ENCODE results near the gene MTHFR. TPM values are rescaled to one million over a fixed set of nuclear protein-coding genes. Genes with fewer than 3 reads are reported as not detected.

Gene MTHFR
- total and polyA plus RNA-seq, 12 donors = 17.7 to 75.8 (median 39.1) TPM

DNA sequence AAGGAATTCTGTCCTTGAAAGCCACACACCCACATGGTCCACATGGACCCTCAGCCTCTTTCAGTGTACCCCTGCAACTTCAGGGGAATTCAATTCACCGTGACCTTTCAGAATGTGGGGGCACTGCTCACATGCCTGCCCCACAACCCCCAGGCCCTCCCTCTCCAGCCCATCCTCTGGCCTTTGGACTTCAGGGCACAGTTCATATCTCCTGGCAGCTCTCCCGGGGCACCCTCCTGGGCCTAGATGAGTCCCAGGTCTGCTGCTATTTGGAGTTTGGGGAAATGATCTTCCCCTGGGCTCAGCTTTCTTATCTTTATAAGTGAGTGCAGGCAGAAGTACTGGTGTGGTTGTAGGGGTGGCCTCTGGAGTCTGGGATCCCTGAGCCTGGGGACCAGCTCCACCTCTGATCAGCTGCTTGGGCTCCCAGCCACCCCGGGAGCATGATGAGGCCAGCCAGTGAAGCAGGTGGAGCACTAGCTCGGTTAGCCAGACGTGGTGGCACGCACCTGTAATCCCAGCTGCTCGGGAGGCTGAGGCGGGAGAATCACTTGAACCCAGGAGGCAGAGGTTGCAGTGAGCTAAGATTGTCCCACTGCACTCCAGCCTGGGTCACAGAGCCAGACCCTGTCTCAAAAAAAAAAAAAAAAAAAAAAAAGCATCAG, 28.0 kb downstream of the MTHFR start:
- ATAC-seq (peak in 1 of 8 donors; percentile 33), DNase-seq (no peak)
- H3K27ac ChIP-seq = no peak overlapping the region
- intact Hi-C loops (cut with DNase I) = no loop called here
- H3K9me3 ChIP-seq = no peaks in the 10 kb centered on the region
- H3K4me3 ChIP-seq = no peak overlapping the region
- no peaks in the 10 kb centered on the region for H3K36me3 ChIP-seq
- no peaks in the 10 kb centered on the region for H3K27me3 ChIP-seq
- TF ChIP-seq, protein P1, sequence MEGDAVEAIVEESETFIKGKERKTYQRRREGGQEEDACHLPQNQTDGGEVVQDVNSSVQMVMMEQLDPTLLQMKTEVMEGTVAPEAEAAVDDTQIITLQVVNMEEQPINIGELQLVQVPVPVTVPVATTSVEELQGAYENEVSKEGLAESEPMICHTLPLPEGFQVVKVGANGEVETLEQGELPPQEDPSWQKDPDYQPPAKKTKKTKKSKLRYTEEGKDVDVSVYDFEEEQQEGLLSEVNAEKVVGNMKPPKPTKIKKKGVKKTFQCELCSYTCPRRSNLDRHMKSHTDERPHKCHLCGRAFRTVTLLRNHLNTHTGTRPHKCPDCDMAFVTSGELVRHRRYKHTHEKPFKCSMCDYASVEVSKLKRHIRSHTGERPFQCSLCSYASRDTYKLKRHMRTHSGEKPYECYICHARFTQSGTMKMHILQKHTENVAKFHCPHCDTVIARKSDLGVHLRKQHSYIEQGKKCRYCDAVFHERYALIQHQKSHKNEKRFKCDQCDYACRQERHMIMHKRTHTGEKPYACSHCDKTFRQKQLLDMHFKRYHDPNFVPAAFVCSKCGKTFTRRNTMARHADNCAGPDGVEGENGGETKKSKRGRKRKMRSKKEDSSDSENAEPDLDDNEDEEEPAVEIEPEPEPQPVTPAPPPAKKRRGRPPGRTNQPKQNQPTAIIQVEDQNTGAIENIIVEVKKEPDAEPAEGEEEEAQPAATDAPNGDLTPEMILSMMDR (IDR thresholded peaks at IDR 0.05) = no peak
- 82 to 84% methylated on average over 8 of the region's 8 CpGs for WGBS, 2 donors
- H3K4me1 ChIP-seq = no peaks in the 10 kb centered on the region

DNA sequence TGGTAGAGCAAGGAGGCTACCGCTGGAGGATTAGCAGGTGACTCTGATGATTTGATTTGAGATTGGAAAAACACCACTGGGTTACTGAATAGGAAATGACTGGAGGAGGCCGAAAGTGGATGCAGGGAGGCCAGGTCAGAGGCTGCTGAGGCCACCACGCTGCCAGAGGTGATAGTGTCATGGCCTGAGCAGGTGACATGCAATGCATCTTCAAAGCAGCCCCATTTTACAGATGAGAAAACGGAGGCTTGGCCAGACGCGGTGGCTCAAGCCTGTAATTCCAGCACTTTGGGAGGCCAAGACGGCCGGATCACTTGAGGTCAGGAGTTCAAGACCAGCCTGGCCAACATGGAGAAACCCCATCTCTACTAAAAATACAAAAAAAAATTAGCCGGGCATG, 31.0 kb downstream of the MTHFR start:
- intact Hi-C loops (cut with DNase I) = no loop called here
- no peak for ATAC-seq
- no peaks in the 10 kb centered on the region for H3K36me3 ChIP-seq
- H3K27me3 ChIP-seq = no peaks in the 10 kb centered on the region
- no peaks in the 10 kb centered on the region for H3K4me1 ChIP-seq
- WGBS, 2 donors = 91 to 94% methylated on average over 9 of the region's 9 CpGs
- H3K9me3 ChIP-seq = no peaks in the 10 kb centered on the region
- no peak overlapping the region for H3K4me3 ChIP-seq
- no peak for DNase-seq
- TF ChIP-seq, protein P1 (IDR thresholded peaks at IDR 0.05) = no peak
- no peak overlapping the region for H3K27ac ChIP-seq

DNA sequence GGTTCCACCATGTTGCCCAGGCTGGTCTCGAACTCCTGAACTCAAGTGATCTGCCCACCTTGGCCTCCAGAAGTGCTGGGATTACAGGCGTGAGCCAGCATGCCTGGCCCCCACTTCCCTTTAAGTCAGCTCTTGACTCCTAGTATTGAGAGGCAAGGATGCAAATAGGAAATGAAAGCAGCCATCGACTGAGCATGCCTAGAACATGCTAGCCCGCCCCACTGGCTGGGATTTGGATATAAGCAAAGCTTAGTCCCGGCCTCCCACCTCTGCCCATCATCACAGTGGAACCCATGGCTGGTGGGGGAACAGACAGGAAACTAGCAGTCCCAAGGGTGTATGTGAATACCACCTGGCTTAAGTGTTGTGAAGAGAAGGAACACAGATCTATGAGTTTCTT, 33.3 kb downstream of the MTHFR start:
- Histone ChIP-seq H3K4me3 (no peak overlapping the region), H3K4me1 (peaks cover 0 to 16% (median 8%) of the 10 kb centered on the region in 9 donors), H3K27me3 (no peaks in the 10 kb centered on the region), H3K9me3 (no peaks in the 10 kb centered on the region), H3K27ac (no peak overlapping the region), H3K36me3 (no peaks in the 10 kb centered on the region)
- DNase-seq (no peak), ATAC-seq (no peak)
- TF ChIP-seq, protein P1 (IDR thresholded peaks at IDR 0.05) = no peak
- 53 to 55% methylated on average over 5 of the region's 5 CpGs for WGBS, 2 donors
- intact Hi-C loops (cut with DNase I) = no loop called here

DNA sequence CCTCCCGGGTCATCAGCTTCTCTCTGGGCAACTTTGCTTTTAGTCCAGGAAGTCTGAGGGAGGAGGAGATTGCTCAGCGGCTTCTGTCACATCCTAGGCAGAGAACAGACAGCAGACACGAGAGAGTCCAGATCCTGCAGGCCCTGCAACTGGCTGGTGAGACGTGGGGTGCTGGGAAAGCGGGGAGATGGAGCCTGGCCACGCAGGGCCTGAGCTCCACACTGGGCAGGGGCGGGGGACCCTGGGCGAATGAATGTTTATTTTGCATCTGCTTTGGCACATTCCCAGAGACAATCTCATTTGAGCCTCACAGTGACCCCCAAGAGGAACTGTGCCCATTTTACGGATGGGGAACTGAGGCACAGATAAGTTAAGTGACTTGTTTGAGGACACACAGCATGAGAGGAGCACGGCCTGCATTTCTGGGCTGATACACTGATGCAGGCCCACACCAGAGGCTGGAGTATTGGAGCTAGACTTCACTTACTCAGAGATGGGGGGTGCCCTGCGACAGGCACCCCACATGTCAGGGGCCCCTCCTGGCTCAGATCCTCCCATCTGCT, 34.2 kb downstream of the MTHFR start:
- no peaks in the 10 kb centered on the region for H3K9me3 ChIP-seq
- DNase-seq (no peak), ATAC-seq (no peak)
- no peaks in the 10 kb centered on the region for H3K36me3 ChIP-seq
- no peak overlapping the region for H3K27ac ChIP-seq
- H3K4me1 ChIP-seq = peaks cover 0 to 16% (median 8%) of the 10 kb centered on the region in 9 donors
- no peaks in the 10 kb centered on the region for H3K27me3 ChIP-seq
- intact Hi-C loops (cut with DNase I) = no loop called here
- 67 to 76% methylated on average over 11 of the region's 11 CpGs for WGBS, 2 donors
- TF ChIP-seq, protein P1 (IDR thresholded peaks at IDR 0.05) = no peak
- H3K4me3 ChIP-seq = no peak overlapping the region

Measured in heart right ventricle (tissue), 16 donors.